SK-MEL-5 (cell line): ENCODE data around the gene WNT6. TPM values are rescaled to one million over a fixed set of nuclear protein-coding genes. Genes with fewer than 3 reads are reported as not detected.

ENCODE experiments used
- DNase-seq: peaks from one replicate; pipeline ENCODE4 v3.0.0-alpha.2; 2016; ENCODE audit warnings: low read depth, low spot score
- in situ Hi-C: cut with HindIII; loops from 2 replicates; pipeline ENCODE4 v1.10.0; 2016; ENCODE audit warnings: low sequenced_read_pairs, high pct_unique_total_duplicates, low pct_unique_long_range_greater_than_20kb
- total RNA-seq: library from RNA; depleted of rRNA; stranded (reverse); fragments of >200 nt; shearing (Covaris generic); gene quantifications from 2 replicates; pipeline ENCODE4 v1.2.3, GENCODE V29; 2014

WNT6 gene
- total RNA-seq, 1 experiment from 2014 or later = not detected

DNA sequence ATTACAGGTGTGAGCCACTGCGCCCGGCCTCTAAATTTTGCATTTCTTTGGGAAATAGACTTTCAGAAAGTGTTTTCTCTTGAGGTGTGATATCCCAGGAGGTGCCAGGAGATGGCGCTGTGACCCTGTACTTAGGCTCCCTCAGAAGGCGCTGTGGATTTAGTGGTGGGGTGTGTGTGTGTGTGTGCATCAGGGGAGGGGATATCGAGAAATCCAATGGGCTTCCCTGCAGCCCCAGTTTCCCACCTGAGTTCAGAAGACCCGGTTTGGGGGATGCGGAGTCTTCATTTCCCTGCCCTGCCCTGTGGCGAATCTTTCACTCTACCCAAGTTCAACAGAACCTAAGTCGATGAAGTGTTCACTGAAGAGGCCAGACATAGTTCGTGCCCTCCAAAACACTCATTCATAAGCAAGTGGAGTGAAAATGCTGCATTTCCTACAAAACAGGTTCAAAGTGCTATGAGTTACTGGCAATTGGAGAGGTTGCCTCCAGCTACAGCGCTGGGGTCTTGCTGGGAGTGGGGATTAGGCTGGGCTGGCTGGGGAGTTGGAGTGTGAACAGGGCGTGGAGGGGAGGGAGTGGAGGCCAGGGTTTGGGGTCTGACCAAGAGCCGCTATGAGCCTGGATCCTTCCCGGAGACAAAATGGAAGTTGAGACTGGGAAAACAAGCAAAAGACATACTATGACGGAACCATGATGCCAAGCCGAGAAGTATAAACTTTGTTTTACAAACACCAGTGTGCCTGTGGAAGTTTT lies 6.5 kb upstream of the WNT6 start:
- peak; percentile 68 for DNase-seq
- in situ Hi-C loops = no loop called here

DNA sequence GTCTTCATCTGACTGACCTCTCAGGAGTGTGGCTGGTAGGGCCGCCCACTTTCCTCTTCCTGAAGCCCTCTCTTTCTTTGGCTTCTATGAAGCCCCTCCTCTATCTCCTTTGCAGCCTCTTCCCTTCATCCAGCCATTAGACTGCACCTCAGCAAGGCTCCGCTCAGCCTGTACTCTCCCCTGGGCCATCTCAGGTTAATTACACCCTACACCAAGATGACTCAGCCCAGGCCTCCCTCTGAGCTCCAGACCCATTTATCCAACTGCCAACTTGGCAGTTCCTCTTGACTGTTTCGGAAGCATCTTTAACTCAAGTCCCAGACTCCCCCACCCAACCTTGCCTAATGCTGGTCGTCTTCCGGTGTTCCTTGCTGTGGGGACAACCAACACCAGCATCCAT lies 5.8 kb upstream of the WNT6 start:
- in situ Hi-C loops = no loop called here
- no peak for DNase-seq

- no peak for DNase-seq
- in situ Hi-C loops = no loop called here
Measured at GRCh38 chr2:218854860-218855259, 4.7 kb upstream of the WNT6 start.

DNA sequence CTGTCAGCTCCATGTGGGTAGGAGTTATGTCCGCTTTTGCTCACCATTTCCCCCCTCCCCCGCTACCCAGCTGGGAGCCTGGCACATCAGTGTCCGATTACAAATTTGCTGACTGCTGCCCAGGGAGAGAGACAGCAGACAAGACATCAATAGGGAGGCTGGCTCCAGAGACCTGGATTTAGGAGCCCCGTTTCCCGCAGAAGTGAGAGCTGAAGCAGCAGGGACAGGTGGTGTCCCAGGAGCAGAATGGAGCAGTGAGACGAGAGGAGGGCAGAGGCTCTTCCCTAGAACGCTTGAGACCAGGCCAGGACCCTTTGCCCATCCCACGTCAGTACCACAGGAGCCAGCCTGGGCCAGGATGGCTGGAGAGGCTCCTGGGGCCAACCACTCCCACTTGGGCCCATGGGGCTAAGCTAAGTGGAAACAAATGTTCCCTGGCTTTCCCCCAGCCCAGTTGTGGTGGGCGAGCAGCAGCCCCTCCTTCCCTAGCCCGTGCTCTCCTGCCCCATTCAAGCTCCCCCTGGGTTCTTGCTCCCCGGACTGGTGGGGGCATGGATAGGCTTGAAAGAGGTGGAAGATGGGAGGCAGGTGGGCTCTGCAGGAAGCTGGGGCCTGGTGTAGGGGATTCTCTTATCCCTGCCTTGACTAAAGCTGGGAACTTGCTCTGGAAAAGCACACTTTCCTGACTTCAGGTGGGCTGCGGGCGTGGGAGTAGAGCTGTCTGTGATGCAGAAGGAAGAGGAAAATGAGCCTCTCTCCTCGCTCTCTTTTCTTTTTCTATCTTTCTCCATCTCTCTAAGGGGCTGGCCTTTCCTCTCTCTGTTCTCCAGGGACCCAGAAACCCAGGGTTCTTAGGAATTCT lies 4.1 kb upstream of the WNT6 start:
- in situ Hi-C loops = no loop called here
- DNase-seq = no peak

- DNase-seq = no peak
- in situ Hi-C loops = no loop called here
Measured at GRCh38 chr2:218856167-218856895, 3.3 kb upstream of the WNT6 start.

GRCh38 chr2:218856896-218857243 lies 2.7 kb upstream of the WNT6 start:
- in situ Hi-C loops = no loop called here
- DNase-seq = no peak

DNA sequence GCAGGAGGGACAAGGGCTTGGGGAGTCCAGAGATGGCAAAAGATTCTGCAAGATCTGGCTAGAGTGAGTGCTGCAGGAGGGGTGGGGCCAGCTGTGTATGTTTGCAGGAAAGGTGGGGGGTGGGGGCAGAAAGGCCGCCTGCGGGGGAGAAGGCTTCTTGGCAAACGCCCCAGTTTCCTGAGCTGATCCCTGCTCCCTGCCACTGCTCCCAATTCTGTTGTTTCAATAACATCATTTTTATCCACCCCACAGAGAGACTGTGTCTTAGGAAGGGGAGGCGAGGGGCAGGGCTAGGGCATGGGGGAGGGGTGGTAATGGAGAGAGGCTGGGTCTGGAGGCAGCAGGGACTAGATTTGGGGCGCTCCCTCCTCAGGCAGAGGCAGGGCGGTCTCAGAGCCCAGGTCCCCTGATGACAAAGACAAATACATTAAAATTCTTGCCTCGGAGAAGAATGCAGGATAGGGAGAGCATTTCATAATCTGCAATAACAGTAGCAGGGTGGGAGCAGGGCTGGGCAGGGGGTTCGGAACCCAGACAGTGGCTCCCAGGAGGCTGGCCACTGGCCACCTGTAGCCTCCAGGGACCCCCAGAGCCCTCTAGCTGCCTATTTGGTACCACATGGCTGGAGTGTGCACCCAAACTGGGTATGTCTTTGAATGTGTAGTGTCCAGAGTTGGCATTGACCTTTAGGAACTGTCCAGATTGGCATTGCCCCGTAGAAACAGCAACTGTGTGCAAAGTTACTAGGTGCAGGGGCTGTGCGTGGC lies 2.1 kb upstream of the WNT6 start:
- DNase-seq = no peak
- in situ Hi-C loops = no loop called here

- no peak for DNase-seq
- in situ Hi-C loops = no loop called here
Measured at GRCh38 chr2:218858138-218858445, 1.5 kb upstream of the WNT6 start.

DNA sequence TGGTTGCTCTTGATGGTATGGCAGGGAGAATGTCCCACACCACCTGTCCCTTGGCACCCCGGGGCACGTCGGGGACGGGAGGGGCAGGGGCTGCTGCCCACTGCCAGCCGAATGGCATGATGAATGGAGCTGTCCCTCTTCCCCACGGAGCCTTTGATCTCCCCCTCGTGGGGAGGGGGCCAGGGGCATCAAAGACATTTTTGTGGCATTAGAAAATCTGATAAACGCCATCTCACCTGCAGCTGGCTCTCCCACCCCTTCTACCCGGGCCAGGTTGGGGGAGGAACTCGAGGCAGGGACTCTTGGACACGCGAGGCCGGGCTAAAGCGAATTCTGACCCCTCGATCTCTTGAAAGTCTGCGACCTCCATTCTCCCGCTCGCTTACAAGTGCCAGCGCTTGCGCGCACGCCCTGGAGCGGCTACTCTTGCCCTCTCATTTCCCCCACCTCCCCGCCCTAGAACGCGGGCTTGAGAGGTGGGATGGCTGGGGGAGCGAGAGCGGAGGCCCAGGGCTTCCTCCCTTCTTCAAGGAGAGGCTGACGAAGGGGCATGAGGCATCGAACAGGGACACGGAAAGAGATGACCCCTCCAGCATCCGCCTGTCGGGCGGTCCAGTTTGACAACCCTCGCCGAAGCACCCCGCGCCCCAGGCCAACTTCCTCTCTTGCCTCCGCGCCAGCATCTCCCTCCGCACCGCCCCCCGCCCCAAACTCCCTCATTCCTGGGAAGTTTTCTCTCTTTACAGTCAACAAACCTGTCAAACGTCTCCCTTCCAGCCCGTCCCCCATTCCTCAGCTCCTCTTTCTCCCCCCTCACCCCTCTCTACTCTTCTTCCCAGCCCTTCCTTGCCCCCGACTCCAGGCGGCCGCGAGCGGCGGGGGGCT lies 692 bp upstream of the WNT6 start:
- no peak for DNase-seq
- in situ Hi-C loops = no loop called here

- in situ Hi-C loops = no loop called here
- DNase-seq = no peak
Measured at GRCh38 chr2:218859988-218860831, 605 bp downstream of the WNT6 start.

GRCh38 chr2:218860950-218861381 lies 1.4 kb downstream of the WNT6 start:
- in situ Hi-C loops = no loop called here
- no peak for DNase-seq

GRCh38 chr2:218861645-218862318 lies 2.2 kb downstream of the WNT6 start:
- no peak for DNase-seq
- in situ Hi-C loops = no loop called here

DNA sequence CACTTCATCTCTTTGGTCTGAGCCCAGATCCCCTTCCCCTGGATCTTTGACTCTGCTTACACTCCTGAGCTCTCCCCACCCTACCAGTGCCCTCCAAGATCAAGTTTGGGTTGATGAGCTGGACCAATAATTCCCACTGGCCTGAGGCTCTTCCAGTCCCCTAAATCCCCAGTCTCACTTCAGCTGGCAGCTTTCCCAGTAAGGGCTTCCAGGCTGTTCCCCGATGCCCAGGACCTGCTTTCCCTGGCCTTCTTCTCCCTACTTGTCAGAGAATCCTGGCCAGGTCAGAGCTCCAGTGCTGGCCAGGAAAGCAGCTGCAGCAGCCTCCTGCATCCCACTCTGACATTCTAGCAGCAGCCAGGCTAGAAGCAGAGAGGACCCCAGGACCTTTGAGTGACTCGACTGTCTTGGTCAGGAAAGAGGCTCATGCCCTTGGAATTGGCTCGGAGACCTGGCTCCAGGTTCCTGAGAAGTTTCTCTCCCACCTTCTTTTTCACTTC lies 3.5 kb downstream of the WNT6 start:
- in situ Hi-C loops = no loop called here

GRCh38 chr2:218865396-218865795 lies 5.8 kb downstream of the WNT6 start:
- in situ Hi-C loops = no loop called here

More for the DNA sequence above, 3.5 kb downstream of the WNT6 start:
- no peak for DNase-seq

GRCh38 chr2:218865999-218866398 lies 6.4 kb downstream of the WNT6 start:
- DNase-seq = no peak
- in situ Hi-C loops = no loop called here

More at GRCh38 chr2:218865396-218865795, 5.8 kb downstream of the WNT6 start:
- no peak for DNase-seq
